Mucosa of rectum (tissue), 2 donors: ENCODE data around the gene REG1A.

Source experiments
- H3K27ac ChIP-seq, 2 donors: one replicate each; pipeline ENCODE4 v1.7.0; 2013; ENCODE audit warnings: inconsistent platforms in 2 of 2, low read depth in 2 of 2, low read length in 2 of 2
- H3K27me3 ChIP-seq, 2 donors: one replicate each; pipeline ENCODE4 v1.7.0; 2013; ENCODE audit warnings: low read length in 2 of 2; ENCODE audit not compliant: control insufficient read depth in 2 of 2, insufficient read depth in 2 of 2
- H3K36me3 ChIP-seq, 2 donors: one replicate each; pipeline ENCODE4 v1.7.0; 2013; ENCODE audit warnings: low read length in 2 of 2; ENCODE audit not compliant: control insufficient read depth in 2 of 2, insufficient read depth in 2 of 2
- H3K4me1 ChIP-seq, 2 donors: one replicate each; pipeline ENCODE4 v1.7.0; 2013; ENCODE audit warnings: low read length in 2 of 2, mild to moderate bottlenecking in 1 of 2; ENCODE audit not compliant: control insufficient read depth in 2 of 2, insufficient read depth in 2 of 2
- H3K4me3 ChIP-seq, 2 donors: one replicate each; pipeline ENCODE4 v1.7.0; 2013; ENCODE audit warnings: low read length in 2 of 2
- H3K9ac ChIP-seq, 2 donors: one replicate each; pipeline ENCODE4 v1.7.0; 2013; ENCODE audit warnings: low read length in 2 of 2, low read depth in 1 of 2, mild to moderate bottlenecking in 1 of 2
- H3K9me3 ChIP-seq, 2 donors: one replicate each; pipeline ENCODE4 v1.7.0; 2013; ENCODE audit warnings: low read length in 2 of 2; ENCODE audit not compliant: control insufficient read depth in 2 of 2
- donor health status: healthy.
- donor health status: Normal muscosa, but diverticular disease.

Gene REG1A

DNA sequence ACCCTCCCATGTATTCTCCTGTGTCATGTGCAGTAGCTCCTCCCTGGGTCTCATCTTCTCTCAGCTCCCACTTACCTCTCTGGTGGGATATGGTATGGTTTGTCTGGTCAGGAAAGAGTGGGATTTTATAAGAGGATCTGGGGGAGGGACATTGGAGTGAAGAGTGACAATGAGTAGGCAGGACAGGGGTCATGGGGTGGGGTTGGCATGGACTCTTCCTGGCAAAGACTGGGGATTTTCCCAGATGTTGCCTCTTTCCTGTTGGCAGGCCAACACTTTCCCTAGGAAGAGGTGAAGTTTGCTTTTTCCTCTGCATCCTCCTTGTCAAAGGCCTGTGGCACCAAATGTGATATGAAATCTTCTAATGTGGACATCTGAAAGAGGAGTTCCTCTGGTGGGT is 39.4 kb downstream of the REG1A start, which contains the start of gene REG3A:
TSS of gene REG3A (minus strand) at position 101 of the 400 bp plus-strand sequence. CDS start 348 bp downstream, outside the sequence.
- no peaks in the 10 kb centered on the region for H3K27me3 ChIP-seq
- no peaks in the 10 kb centered on the region for H3K9me3 ChIP-seq
- H3K9ac ChIP-seq = no peak within 1 kb of the TSS
- no peak within 1 kb of the TSS for H3K27ac ChIP-seq
- H3K4me1 ChIP-seq = no peaks in the 10 kb centered on the region
- H3K4me3 ChIP-seq = no peak within 1 kb of the TSS
- H3K36me3 ChIP-seq = no peaks in the 10 kb centered on the region

DNA sequence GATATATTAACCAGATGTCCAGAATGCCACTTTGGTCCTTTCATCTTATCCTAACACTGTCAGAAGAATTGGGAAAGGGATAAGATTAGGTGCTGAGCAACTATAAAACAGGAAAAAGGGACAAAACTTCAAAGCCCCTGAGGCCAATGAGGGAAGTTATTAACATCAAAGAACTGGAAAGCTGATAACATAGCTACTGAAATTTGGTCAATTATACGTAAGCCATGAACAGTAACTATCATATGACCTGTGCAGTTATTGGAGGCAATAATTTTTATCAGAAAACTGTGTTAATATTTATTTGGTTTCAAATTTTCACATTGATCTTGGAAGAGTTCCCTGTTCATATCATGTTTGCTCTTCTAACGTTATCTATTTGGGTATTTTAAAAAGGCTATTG is 41.8 kb downstream of the REG1A start:
- Histone ChIP-seq H3K4me1 (no peaks in the 10 kb centered on the region), H3K27ac (no peak overlapping the region), H3K9me3 (no peaks in the 10 kb centered on the region), H3K36me3 (no peaks in the 10 kb centered on the region), H3K27me3 (no peaks in the 10 kb centered on the region), H3K4me3 (no peak overlapping the region), H3K9ac (no peak overlapping the region)

DNA sequence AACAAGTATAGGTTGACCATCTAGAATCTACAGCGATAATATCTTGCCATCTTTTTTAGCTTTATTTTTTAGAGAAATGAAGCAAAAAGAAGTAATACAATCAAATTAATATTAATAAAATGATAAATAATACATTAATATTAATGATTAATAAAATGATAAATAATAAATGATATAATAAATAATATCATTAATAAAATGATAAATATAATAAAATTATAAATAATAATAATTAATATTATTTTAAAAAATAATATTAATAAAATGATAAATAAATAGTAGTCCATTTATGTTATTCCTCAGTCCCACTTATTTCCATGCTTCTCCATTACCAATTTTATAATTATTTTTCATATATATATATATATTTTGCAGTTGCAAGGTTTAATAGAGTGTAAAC is 42.5 kb downstream of the REG1A start:
- no peak overlapping the region for H3K9ac ChIP-seq
- H3K9me3 ChIP-seq = no peaks in the 10 kb centered on the region
- no peak overlapping the region for H3K27ac ChIP-seq
- no peaks in the 10 kb centered on the region for H3K36me3 ChIP-seq
- H3K4me1 ChIP-seq = no peaks in the 10 kb centered on the region
- no peaks in the 10 kb centered on the region for H3K27me3 ChIP-seq
- no peak overlapping the region for H3K4me3 ChIP-seq

DNA sequence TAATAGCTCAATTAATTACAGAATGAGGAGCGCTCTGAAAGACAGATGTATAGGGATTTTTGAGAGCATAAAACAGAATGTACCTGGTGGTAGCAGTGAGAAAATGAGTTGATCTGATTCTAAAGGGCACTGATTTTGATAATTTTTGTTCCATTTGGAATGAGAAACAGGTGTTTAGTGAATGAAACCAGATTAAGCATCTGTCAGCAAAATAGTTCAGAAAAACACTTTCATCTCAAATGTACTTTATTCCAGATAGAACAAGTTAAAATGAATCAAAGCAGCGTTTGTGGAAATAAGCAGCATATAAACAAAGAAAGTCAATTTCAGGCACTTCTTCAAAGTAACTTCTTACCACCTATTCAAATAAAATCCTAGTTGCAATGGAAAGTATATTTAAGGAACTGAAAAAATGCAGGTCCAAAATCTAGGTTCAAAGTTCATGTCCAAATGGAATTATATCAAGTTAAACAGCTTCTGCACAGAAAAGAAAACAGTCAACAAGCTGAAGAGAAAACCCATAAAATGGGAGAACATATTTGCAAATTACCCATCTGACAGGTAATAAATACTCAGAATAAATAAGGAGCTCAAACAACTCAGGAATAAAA is 51.2 kb downstream of the REG1A start:
- Histone ChIP-seq H3K4me3 (no peak overlapping the region), H3K4me1 (no peaks in the 10 kb centered on the region), H3K9me3 (no peaks in the 10 kb centered on the region), H3K36me3 (no peaks in the 10 kb centered on the region), H3K9ac (no peak overlapping the region), H3K27me3 (no peaks in the 10 kb centered on the region), H3K27ac (no peak overlapping the region)
